Effector memory CD4-positive, alpha-beta T cell (primary cell): ENCODE measurements around the gene ERICH2.
"Not testable (repeated sequence)": the region's sequence is repeated elsewhere in the genome, so short reads cannot be mapped to it uniquely, and the experiment has no call there.

Experiments
- DNase-seq, 3 donors: peaks; one replicate each; pipeline ENCODE4 v3.0.0-alpha.2; 2020
- H3K27ac ChIP-seq: 2 replicates; pipeline ENCODE4 v1.7.0; 2013; ENCODE audit warnings: mild to moderate bottlenecking, low read length, moderate library complexity; ENCODE audit not compliant: insufficient read depth, poor library complexity, severe bottlenecking
- H3K27me3 ChIP-seq: replicated peaks from 2 replicates; pipeline ENCODE4 v1.7.0; 2013; ENCODE audit warnings: mild to moderate bottlenecking, low read length; ENCODE audit not compliant: insufficient read depth, control insufficient read depth, poor library complexity, severe bottlenecking
- H3K36me3 ChIP-seq: 2 replicates; pipeline ENCODE4 v1.7.0; 2013; ENCODE audit warnings: mild to moderate bottlenecking, low read length, moderate library complexity; ENCODE audit not compliant: control insufficient read depth, insufficient read depth
- H3K4me1 ChIP-seq: 2 replicates; pipeline ENCODE4 v1.7.0; 2013; ENCODE audit warnings: low read length, mild to moderate bottlenecking; ENCODE audit not compliant: control insufficient read depth, insufficient read depth, poor library complexity, severe bottlenecking
- H3K4me3 ChIP-seq: 2 replicates; pipeline ENCODE4 v1.7.0; 2013; ENCODE audit warnings: low read length, low read depth, mild to moderate bottlenecking; ENCODE audit not compliant: insufficient read depth, poor library complexity, severe bottlenecking
- H3K9me3 ChIP-seq: 2 replicates; pipeline ENCODE4 v1.7.0; 2013; ENCODE audit warnings: mild to moderate bottlenecking, low read length, moderate library complexity; ENCODE audit not compliant: control insufficient read depth

Gene ERICH2

DNA sequence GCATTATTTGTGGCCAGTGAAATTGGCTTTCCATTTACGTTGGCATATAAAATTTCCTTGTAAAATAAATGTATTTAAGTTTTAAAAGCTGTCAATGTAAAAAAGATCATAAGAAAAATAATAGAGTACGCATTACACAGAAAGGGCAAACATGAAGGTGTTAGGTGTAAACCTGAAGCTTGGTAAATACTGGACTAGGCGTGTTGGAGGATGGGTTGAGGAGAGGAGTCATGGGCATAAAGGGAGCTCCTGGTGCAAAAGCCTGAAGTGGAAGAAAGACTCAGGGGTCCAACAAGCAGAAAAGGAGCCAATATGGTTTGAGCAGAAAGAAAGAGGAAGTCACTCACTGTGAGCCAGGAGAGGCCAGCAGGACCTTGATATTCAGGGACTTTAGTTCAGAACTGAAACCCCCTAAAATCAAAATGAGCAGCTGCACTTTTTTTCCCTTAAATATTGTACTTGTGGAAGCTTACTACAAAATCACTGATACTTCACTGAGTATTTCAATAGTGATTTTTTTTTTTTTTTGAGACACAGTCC lies 30.6 kb upstream of the ERICH2 start:
- no peak overlapping the region for H3K27ac ChIP-seq
- no peaks in the 10 kb centered on the region for H3K9me3 ChIP-seq
- H3K4me1 ChIP-seq: no peaks in the 10 kb centered on the region
- H3K27me3 ChIP-seq: no peaks in the 10 kb centered on the region
- no peaks in the 10 kb centered on the region for H3K36me3 ChIP-seq
- no peak for DNase-seq
- H3K4me3 ChIP-seq: no peak overlapping the region

- H3K27ac ChIP-seq: no peak overlapping the region
- H3K9me3 ChIP-seq: no peaks in the 10 kb centered on the region
- no peaks in the 10 kb centered on the region for H3K27me3 ChIP-seq
- no peak overlapping the region for H3K4me3 ChIP-seq
- DNase-seq: no peak
- no peaks in the 10 kb centered on the region for H3K36me3 ChIP-seq
- H3K4me1 ChIP-seq: no peaks in the 10 kb centered on the region
These were observed 29.5 kb upstream of the ERICH2 start for GRCh38 chr2:170740660-170741059.

GRCh38 chr2:170742000-170742399 lies 28.2 kb upstream of the ERICH2 start:
- DNase-seq: no peak

GRCh38 chr2:170742896-170743529 lies 27.2 kb upstream of the ERICH2 start:
- Histone ChIP-seq H3K27me3 (no peaks in the 10 kb centered on the region), H3K4me1 (no peaks in the 10 kb centered on the region), H3K27ac (no peak overlapping the region), H3K9me3 (no peaks in the 10 kb centered on the region), H3K4me3 (no peak overlapping the region), H3K36me3 (no peaks in the 10 kb centered on the region)
- no peak for DNase-seq

More at GRCh38 chr2:170742000-170742399, 28.2 kb upstream of the ERICH2 start:
- Histone ChIP-seq H3K4me3 (no peak overlapping the region), H3K4me1 (no peaks in the 10 kb centered on the region), H3K9me3 (no peaks in the 10 kb centered on the region), H3K27me3 (no peaks in the 10 kb centered on the region), H3K27ac (no peak overlapping the region), H3K36me3 (no peaks in the 10 kb centered on the region)

DNA sequence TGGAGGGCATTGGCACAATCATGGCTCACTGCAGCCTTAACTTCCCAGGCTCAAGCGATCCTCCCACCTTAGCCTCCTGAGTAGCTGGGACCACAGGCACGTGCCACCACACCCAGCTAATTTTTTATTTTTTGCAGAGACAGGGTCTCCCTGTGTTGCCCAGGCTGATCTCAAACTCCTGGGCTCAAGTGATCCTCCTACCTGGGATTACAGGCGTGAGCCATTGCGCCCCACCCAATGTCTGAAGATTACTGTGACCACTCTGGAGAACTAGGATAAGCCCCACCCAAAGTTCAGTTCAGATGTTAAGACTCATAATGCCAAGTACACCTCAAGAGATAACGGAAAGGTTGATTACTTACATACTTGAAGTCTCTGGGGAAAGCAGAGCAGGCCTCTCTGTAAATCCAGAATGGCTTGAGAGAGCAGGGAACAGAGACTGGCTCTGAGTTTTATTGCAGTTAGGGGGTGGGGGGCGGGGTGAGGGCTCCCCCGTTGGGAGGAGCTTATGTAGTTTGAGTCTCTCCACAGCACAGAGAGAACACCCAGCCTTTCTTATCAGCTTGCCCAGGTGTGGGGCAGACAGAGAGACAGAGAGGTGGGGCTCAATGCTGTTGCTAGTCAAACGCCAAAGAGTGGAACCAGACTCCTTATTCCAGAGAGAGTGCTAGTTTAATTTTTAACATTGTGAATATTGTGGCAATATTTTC lies 26.5 kb upstream of the ERICH2 start:
- no peaks in the 10 kb centered on the region for H3K4me1 ChIP-seq
- no peaks in the 10 kb centered on the region for H3K9me3 ChIP-seq
- no peak overlapping the region for H3K4me3 ChIP-seq
- H3K27ac ChIP-seq: no peak overlapping the region
- no peaks in the 10 kb centered on the region for H3K36me3 ChIP-seq
- DNase-seq: no peak
- no peaks in the 10 kb centered on the region for H3K27me3 ChIP-seq

- DNase-seq: no peak
- H3K36me3 ChIP-seq: no peaks in the 10 kb centered on the region
- no peak overlapping the region for H3K4me3 ChIP-seq
- no peaks in the 10 kb centered on the region for H3K27me3 ChIP-seq
- no peaks in the 10 kb centered on the region for H3K9me3 ChIP-seq
- no peaks in the 10 kb centered on the region for H3K4me1 ChIP-seq
- no peak overlapping the region for H3K27ac ChIP-seq
These were observed 25.8 kb upstream of the ERICH2 start for GRCh38 chr2:170744248-170745002.

GRCh38 chr2:170745305-170745704 lies 24.9 kb upstream of the ERICH2 start:
- H3K9me3 ChIP-seq: no peaks in the 10 kb centered on the region
- no peak overlapping the region for H3K27ac ChIP-seq
- no peak overlapping the region for H3K4me3 ChIP-seq
- no peaks in the 10 kb centered on the region for H3K27me3 ChIP-seq
- H3K4me1 ChIP-seq: no peaks in the 10 kb centered on the region
- no peak for DNase-seq
- H3K36me3 ChIP-seq: no peaks in the 10 kb centered on the region

- H3K9me3 ChIP-seq: no peaks in the 10 kb centered on the region
- no peak for DNase-seq
- H3K27ac ChIP-seq: no peak overlapping the region
These were observed 22.3 kb upstream of the ERICH2 start for GRCh38 chr2:170747921-170748320.

GRCh38 chr2:170751555-170751954 lies 18.6 kb upstream of the ERICH2 start:
- not testable (repeated sequence) for DNase-seq, H3K36me3 ChIP-seq, H3K27ac ChIP-seq, H3K4me3 ChIP-seq, H3K9me3 ChIP-seq, H3K4me1 ChIP-seq, H3K27me3 ChIP-seq

More at GRCh38 chr2:170747921-170748320, 22.3 kb upstream of the ERICH2 start:
- H3K36me3 ChIP-seq: no peaks in the 10 kb centered on the region
- H3K4me3 ChIP-seq: no peak overlapping the region
- H3K4me1 ChIP-seq: no peaks in the 10 kb centered on the region
- H3K27me3 ChIP-seq: no peaks in the 10 kb centered on the region

- no peak for DNase-seq
- Histone ChIP-seq H3K27ac (no peak overlapping the region), H3K36me3 (no peaks in the 10 kb centered on the region), H3K27me3 (no peaks in the 10 kb centered on the region), H3K4me1 (no peaks in the 10 kb centered on the region), H3K9me3 (no peaks in the 10 kb centered on the region), H3K4me3 (no peak overlapping the region)
These were observed 8.6 kb upstream of the ERICH2 start for GRCh38 chr2:170761572-170761971.
